HPDE6-E6E7 (cell line): ENCODE results near the gene PIK3CB.

Experiments used
- DNase-seq: peaks from one replicate; pipeline ENCODE4 v3.0.0; 2011; ENCODE audit warnings: missing footprints; ENCODE audit errors: extremely low spot score

The PIK3CB gene

DNA sequence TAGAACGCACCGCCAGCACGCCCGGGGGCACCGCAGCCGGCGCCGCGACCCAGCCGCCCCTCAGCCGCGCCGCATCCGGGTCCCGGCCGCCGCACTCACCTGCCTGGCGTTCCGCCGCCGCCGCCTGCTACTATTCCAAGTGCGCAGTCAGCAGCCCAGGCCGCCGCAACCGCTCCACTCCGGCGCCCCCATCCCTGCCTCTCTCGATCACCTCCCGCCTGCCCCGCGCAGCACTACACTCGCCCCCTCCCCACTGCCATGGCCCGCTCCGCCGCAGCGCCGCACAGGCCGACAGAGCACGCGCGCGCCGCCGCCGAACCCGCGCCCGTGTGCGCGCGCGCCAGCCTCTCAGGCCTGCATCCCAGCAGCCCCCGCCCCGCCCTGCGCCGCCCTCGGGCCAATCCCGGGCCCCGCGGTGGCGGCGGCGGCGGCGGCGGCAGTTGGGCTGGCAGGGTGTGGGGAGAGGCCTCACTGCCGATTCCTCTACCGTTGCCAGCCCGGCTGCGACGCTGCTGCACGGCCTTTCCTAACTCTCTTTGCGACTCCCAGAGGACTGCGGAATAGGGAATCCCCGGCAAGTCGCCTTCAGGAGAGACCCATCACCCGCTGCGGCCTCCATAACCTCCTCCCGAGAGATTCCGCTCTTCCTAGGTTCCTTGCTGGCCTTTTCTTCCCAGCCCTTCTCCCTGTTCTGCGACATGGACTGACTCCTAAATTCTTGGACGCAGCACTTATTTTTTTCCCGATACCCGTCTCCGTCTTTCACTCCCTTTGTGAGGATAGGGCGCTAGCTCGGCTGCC lies at the start of gene PIK3CB:
PIK3CB (minus strand) TSS at position 333 of the 801 bp plus-strand sequence. CDS start 75,585 bp downstream, outside the sequence.
- DNase-seq = peak; percentile 73

DNA sequence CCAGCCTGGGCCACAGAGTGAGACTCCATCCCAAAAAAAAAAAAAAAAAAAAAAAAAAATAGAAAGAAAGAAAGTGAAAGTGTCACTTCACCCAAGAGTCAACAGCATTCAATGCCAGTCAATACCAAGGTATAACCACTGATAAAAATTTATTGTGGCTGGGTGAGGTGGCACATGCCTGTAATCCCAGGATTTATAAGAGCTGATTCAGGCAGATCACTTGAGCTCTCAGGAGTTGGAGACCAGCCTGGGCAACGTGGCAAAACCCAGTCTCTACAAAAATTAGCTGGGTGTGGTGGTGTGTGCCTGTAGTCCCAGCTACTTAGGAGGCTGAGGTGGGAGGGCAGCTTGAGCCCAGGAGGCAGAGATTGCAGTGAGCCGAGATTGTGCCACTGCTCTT lies 46.5 kb upstream of the PIK3CB start:
- no peak for DNase-seq

DNA sequence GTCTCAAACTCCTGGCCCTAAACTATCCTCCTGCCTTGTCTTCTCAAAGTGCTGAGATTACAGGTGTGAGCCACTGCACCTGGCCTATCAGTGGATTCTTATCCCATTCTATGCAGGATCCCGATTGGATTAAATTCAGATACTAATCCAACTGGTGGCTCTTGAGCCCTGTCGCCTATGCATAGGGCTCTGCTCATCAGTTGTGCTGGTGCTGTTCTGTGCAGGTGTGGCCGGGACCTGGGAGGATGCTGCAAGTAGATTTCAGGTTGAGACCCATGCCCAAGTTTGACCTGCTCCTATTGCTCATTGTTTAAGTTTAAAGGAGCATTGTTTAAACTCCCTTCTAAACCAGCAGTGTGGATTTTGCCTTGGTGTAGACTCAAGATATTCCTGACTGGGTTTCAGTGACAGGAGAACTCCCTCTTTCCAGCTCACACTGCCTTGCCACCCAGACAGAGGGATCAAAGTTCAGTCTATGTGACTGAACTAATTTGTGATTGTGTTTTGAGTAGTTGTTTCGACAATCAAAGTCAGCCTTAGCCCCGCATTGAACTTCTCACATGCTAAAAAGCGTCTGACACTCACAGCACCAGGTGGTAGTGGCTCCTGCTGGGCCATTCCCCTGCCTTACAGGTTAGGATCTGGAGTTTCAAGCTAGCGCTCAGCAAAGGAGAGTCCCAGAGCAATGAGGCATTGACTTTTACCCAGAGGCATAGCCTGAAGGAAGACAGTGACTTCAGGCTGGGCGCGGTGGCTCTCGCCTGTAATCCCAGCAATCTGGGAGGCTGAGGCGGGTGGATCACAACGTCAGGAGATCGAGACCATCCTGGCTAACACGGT lies 45.0 kb upstream of the PIK3CB start:
- DNase-seq = no peak

DNA sequence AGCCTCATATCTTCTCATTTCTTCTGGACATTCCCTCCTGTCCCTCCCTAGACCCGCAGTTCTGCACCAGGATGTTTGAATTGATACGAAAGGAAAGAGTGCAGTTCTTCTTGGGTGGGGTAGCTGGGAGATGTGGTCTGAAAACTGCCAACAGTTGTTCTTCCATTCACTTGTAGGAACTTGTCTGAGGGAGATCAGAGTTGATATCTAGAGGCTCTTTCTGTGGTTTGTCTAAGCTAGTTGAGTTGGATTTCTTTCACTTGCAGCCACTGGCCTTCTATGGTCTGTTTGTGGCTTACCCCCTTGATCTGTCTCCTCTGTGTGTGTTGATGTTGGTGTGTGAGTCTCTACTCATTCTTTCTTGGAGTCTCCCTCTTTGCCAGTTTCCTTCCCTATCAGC lies 42.5 kb upstream of the PIK3CB start:
- DNase-seq = peak; percentile 52

DNA sequence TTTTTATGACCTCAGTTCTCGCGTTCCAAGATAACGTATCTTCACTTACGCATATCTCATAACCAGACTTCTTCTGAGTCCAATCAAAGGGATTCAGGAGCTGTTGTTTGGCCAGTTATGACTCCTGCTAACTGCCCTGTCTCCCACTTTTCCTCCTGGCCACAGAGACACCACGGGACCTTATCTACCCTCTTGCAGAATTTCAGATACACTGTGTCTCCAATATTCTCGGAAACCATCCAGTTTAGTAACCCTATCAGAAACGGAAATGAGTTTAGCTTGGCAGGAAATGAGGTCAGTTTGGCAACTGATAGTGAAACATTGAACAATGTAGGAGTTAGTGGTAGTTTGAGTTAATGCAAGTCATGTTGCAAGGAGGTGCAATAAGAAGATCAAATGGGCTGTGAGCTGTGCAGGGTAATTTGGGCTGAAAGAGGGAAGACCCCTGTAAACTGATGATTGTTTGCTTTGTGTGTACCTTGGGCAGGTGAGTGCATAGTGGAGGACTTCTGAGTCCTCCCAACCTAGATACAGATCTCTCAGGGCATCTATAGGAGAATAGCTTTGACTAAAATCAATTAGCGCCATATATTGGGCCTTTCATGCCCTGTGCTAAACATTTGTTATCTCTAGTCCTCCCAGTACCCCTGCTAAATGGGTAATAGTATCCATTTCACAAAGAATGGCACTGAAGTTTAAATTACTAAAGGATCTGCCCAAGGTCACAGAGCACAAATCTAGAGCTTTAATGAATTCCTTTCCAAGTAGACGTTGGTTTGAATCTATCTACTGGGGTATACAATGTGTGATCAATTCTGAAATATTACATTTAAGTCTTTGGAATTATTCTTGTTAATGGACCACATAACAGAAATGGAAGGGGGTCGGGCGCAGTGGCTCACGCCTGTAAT lies 41.3 kb upstream of the PIK3CB start:
- DNase-seq = no peak

DNA sequence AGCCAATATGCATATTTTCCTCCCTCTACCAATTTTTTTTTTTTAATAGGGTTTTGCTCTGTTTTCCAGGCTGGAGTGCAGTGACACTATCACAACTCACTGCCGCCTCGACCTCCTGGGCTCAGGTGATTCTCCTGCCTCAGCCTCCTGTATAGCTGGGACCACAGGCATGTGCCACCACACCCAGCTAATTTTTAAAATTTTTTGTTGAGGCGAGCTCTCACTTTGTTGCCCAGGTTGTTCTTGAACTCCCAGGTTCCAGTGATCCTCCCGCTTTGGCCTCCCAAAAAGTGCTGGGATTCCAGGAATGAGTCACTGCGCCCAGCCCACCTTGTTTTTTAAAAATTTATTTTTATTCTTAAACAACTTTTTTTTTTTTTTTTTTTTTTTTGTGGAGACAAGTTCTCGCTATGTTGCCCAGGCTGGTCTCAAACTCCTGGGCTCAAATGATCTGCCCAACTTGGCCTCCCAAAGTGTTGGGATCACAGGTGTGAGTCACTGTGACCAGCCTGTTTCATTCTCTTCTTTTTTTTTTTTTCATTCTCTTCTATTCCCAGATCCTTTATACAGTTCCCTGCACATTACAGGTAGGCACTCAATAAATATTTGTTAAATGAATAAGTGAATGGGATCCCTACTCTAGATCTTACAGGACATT lies 40.5 kb upstream of the PIK3CB start:
- no peak for DNase-seq

DNA sequence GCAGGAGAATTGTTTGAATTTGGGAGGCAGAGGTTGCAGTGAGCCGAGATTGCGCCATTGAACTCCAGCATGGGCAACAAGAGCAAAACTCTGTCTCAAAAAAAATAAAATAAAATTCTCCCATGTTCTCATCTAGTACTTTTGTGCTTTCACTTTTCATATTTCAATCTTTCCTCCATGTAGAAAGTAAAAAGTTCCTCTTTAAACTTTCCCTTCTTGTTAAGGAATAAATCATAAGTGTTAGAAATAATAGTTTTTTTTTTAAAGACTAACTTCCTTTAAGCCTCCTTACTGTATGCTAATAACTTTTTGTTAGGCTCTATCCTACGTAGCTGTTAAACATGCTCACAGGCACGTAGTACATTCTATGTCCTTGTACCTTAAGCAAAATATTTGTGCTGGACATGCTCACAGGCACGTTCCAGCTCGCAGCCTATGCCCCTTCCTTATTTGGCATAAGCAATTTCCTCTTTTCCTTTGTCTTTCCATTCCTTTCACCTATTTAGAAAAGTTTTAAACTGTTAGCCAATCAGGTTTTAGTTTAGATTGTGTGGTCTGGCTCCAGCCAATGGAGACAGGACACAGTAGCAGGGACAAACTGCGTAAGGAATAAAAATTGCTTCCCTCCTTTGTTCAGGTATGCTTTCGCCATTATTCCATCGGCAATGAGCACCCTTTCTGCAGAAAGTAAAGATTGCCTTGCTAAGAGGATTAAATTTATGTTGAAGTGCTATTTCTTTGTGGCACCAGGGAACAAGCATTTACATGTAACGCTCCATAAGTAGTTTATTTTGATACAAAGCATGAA lies 38.9 kb upstream of the PIK3CB start:
- DNase-seq = no peak

DNA sequence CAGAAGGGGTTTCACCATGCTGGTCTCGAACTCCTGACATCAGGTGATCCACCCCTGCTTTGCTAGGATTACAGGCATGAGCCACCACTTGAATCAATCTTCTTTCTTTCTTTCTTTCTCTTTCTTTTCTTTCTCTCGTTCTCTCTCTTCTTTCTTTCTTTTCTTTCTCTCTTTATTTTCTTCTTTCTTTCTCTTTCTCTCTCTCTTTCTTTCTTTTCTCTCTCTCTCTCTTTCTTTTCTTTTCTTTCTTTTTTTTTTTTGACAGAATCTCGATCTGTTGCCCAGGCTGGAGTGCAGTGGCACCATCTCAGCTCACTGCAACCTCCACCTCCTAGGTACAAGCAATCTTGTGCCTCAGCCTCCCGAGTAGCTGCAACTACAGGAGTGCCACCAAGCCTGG lies 37.9 kb upstream of the PIK3CB start:
- no peak for DNase-seq

DNA sequence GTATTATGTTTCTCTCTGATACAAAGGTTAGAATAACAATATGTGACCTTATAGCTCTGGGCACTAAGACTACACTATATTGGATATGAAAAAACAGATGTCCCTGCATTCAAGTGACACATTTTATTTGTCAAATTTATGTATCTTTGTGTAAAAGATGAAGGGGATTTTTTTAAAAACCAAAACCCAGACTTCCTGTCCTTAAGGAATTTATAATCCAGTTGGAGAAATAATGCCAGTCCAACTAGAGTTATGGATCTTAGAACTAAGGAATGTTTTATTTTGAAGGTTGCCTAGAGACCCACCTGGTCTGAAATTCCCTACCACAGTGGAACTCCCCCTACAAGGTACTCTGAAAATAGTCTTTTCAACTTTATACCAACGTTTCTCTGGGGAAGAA lies 33.3 kb upstream of the PIK3CB start:
- DNase-seq = no peak

DNA sequence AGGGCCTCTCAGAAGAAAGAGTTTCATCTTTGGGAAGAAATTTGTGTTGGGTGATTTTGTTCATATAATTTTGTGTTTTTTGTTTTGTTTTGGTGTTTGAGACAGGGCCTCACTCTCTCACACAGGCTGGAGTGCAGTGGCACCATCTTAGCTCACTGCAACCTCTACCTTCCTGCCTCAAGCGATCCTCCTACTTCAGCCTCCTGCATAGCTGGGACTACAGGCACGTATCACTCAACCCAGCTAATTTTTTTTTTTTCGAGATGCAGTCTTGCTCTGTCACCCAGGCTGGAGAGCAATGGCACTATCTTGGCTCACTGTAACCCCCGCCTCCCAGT lies 29.0 kb upstream of the PIK3CB start:
- DNase-seq = no peak

DNA sequence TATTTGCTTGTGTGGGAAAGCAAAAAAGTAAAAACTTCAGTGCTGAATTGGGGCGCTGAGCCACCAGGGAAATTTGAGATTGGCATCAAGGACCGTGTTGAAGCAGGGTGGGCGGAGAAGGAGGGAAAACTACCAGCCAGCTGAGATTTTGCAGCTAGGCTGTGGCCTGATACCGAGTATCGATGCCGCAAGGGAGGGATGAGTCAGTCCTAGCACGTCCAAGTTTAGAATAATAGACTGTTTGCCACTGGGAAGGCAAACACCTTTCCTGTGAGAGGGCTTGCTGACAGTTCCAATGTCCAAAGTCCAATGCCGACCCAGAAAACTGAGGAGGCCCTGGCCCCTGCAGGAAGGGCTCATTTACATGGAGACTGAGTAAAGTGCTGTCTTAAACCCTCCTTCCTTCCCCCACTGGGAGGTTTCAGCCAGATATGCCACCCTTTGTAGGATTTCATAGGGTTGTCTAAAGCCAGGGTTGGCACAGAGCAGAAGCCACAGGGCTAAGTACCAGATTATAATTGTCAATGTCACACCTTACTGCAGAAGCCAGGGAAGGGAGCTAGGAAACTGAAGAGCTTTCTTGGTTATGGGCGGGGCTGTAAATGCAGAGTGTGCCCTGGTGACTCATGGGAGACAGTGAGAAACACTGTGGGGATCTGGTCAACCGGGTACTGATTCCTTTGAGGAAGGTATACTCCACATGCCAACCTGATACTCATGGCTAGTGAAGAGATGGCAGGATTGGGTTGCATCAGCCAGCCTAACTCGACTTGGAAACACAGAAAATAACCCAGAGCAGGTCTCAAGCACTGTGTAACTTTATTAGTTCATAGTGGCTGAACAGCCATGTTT lies 28.4 kb upstream of the PIK3CB start:
- peak; percentile 94 for DNase-seq

DNA sequence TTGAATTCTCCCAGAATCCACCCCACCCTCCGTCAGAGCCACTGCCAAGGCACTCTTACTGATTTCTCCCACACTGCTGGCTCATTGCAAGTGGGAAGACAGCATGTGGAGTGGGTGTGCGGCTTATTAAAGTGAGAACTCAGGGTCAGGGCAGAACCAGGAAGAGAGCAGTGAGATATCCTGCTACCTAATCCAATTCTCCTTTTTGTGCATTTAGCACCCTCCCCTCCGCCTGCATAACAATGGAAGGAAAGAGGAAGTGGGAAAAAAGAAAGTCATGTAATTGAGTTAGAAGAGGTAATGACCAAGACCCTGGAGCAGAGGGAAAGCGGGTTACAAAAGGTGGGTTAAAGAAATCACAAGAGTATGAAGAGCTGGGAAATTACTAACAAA lies 27.8 kb upstream of the PIK3CB start:
- DNase-seq = peak; percentile 38

DNA sequence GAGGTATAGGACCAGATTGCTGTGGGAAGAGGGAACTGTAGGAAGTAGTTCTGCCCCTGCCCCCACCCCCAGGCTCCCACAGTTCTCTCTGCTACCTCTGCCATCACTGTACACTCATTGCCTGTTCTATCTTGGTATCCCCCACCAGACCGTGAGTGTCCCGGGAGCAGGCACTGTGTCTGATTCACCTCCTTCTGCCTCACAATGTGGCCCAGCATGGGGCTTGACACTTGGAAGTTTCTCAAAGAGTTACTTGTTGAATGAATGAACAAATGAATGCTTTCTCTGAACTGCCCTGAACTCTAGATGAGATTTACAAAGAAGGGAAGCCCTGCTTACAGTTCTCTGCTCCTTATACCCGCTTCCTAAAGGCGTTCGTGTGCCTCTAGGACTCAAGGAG lies 27.1 kb upstream of the PIK3CB start:
- no peak for DNase-seq

DNA sequence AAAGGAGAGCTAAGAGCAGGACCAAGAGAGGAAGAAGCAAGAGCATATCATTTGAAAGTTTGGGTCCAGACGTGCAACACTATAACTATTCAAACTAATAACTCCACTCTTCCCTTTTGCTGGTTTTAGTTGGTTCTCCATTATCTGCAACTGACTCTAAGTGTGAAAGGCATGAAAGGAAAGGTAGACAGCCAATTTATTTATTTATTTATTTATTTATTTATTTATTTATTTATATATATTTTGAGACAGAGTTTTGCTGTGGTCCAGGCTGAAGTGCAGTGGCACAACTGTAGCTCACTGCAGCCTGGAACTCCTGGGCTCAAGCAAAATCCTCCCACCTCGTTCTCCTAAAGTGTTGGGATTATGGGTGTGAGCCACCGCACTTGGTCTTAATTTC lies 22.1 kb upstream of the PIK3CB start:
- DNase-seq = no peak

DNA sequence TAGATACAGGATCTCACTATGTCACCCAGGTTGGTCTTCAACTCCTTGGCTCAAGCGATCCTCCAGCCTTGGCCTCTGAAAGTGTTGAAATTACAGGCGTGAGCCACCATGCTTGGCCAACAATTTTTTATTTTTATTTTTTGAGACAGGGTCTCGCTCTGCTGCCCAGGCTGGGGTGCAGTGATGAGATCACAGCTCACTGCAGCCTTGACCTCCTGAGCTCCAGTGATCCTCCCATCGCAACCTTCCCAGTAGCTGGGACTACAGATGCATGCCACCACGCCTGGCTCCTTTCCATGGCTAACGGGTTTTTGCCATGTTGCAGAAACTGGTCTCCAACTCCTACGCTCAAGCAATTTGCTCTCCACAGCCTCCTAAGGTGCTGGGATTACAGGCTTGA lies 20.2 kb upstream of the PIK3CB start:
- DNase-seq = no peak

DNA sequence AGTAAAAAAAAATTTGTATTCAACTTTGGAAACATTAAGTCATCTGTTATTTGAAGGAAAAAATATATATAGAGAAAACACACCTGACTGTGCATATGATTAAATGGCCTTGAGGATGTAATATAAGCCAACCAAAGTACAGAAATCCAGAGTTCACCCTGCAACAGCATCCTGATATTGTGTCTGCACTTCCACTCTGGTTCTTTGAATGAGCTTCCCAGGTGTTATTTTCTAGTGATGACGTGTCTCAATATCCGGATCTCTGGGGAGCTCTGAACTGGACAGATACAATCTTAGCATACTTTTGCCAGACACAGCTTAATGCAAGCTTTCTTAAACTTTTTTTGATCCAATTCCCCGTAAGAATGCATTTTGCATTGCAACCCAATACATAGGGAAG lies 19.5 kb upstream of the PIK3CB start:
- no peak for DNase-seq

DNA sequence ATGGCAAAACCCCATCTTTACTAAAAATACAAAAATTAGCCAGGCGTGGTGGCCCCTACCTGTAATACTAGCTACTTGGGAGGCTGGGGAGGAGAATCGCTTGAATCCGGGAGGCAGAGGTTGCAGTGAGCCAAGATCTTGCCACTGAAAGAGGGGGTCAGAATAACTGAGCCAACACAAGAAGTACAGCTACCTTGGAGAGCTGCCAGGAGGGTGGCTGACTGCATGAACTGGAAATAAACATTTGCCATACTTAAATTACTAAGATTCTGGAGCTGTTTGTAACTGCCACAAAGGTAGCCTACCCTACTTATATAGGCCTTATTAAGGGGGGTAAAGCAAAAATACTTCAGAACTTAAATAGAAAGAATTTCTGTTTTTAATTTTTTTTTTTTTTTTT lies 15.4 kb upstream of the PIK3CB start:
- no peak for DNase-seq

DNA sequence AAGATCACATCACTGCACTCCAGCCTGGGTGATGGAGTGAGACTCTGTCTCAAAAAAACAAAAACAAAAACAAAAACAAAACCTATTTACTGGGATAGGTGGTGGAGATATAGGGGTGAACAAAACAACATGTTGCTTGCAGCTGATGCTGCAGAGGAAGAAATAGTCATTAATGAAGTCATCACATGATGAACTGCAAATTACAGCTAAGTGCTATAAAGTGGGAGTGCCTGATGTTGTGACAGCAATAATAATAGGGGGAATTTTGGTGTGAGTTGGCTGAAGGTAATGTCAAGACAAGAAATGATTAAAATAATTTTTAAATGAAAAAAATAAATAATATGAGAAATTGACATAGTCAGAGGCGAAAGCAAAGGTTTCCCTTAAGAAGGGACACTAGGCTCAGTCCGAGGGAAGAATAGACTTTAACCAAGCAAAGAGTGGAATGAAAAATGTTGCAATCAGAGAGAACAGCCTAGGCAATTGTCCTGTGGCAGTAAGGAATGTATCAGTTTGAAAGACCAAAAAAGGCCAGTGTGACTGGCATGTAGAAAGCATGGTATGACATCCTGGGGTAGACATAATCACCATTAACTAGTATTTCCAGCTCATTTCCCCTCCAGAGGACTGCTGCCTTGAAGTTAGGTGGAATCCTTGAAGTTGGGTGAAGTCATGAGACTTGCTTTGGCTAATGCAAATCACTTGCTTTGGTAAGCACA lies 14.7 kb upstream of the PIK3CB start:
- DNase-seq = no peak

DNA sequence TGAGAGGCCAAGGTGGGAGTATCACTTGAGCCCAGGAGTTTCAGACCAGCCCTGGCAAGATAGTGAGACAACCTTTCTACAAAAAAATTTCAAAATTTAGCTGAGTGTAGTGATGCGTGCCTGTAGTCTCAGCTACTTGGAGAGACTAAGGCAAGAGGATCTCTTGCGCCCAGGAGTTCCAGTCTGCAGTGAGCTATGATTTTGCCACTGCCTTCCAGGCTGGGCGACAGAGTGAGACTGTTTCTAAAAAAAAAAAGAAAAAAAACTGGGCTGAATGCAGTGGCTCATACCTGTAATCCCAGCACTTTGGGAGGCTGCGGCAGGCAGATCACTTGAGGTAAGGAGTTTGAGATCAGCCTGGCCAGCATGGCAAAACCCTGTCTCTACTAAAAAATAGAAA lies 14.0 kb upstream of the PIK3CB start:
- DNase-seq = no peak
